Measurements from ENCODE around the gene CFAP45.

Gene CFAP45, protein sequence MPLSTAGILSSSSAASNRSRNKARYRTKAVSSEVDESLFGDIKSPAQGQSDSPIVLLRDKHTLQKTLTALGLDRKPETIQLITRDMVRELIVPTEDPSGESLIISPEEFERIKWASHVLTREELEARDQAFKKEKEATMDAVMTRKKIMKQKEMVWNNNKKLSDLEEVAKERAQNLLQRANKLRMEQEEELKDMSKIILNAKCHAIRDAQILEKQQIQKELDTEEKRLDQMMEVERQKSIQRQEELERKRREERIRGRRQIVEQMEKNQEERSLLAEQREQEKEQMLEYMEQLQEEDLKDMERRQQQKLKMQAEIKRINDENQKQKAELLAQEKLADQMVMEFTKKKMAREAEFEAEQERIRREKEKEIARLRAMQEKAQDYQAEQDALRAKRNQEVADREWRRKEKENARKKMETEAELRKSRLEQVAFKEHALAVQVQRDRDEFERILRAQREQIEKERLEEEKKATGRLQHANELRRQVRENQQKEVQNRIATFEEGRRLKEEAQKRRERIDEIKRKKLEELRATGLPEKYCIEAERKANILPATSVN

DNA sequence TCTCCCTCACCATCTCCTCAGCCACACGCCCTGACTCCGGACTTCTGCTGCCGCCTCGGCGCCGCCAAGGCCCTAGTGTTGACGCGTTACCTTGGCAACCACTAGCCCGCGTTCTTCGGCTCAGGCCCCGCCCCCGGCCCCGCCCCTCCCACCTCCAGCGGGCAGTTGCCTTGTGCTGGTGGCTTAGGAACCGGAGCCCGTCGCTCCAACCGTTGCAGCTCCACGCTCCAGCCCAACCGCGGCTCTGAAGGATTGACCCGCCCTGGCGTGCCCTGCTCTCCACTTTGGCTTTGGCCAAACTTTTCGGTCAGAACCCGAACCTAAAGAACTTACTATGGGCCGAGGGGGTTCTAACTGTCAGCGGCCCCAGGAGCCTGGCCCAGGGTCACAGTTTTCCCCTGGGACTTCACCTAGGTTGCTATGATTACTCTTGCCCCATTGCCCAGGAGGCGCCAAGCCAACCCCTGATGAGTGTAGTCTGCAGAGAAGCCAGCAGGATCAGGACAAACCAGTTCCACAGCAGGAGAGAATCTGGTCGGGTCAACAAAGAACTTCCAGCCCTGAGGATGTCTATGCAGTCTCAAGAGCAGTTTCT, at the start of gene CFAP45:
Gene CFAP45 (minus strand): TSS at position 80 of the 595 bp plus-strand sequence. CDS start 67 bp downstream, at position 13.
- no peak for DNase-seq (ENCODE audit: low spot score)

GRCh38 chr1:159949123-159949522, 49.2 kb upstream of the CFAP45 start:
- DNase-seq (ENCODE audit: low spot score): no peak

DNA sequence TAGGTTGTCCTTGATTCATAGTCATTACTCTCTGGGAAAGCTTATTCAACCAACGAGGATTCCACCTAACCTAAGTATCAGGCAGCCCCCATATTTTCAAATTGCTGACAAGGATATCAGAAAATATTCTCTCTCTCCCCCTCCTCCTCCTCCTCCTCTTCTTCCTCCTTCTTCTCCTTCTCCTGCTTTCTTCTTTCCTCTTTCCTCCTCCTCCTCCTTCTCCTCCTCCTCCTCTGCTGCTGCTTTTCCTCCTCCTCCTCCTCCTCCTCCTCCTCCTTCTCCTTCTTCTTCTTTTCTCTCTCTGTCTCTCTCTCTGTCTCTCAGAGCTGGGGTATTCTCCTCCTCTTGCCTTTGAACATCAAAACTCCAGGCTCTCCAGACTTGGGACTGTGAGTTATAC, 48.0 kb upstream of the CFAP45 start:
- DNase-seq (ENCODE audit: low spot score): no peak

GRCh38 chr1:159946242-159947187, 46.5 kb upstream of the CFAP45 start:
- DNase-seq (ENCODE audit: low spot score): no peak

DNA sequence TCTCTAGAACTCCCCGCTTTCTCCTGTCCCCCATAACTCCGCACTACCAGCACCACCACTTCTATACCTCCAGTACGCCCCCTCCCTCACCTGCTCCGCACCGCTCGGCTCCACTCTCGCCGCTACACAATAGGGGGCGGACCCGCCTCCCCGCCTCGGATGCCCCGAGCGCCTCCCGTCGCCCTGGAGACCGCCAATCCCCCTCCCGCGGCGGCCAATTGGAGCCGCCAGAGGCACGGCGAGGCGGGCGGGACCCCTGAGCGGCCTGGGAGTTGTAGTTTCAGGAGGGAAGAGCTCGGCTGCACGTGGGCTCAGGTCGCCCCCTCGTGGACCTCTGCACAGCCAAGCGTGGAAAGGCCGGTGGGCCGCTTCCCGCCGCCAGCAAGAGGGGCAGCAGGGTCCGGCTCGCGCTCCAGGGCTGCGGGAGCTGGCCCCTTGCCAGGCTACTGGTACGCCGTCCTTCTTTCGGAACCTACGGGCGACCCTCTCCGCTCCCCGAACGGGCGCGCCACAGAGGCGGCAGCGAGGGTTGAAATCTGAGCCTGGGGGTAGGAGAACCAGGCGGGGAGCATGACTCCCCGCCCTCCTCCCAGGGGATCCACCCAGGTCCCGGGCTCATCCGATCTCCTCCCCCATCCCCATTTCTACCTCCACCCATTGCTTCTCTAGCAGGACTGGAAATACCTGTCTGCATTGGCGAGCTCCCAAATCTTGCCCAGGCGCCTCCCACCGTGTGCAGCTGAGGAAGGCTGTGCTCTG, 45.7 kb upstream of the CFAP45 start, which contains the start of gene IGSF9:
Gene IGSF9 (minus strand): TSS at position 131 of the 759 bp plus-strand sequence. CDS start 2,159 bp downstream, outside the sequence.
- DNase-seq (ENCODE audit: low spot score): peak; percentile 86

DNA sequence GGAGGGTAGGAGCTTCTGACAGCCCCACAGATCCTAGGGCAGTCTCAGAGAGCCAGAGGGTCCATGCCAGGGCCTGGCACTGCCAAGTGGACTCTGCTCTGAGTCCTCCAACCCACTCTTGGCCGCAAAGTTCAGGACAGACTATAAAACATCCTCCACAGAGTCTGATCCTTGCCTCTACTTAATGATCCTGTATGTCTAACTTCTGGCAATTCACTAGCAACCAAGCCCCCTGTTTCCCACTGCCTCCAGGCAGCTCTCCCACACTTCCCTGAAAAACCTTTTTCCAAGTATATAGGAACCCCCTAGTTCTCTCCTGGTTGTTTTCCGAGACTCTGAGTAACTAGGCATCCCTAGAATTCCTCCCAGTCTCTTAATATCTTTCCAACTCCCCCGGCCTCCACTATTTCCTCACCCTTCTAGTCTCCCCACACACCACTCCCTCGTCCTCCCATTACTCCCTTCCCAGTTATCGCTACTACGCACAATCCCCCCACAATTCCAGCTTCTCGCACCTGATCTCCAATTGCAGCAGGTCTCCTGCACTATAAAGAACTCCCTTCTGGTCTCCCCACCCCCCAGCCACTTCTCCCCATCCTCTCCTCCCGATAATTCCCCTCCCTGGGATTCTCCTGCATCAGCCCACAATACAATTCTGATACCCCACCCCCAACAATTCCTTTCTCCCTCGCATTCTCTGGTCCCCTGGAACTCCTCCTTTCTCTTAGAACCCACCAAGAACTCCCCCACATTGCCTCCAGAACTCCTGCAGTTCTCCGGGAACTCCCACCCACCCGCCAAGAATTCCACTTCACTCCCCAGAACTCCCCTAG, 44.9 kb upstream of the CFAP45 start:
- DNase-seq (ENCODE audit: low spot score): no peak

DNA sequence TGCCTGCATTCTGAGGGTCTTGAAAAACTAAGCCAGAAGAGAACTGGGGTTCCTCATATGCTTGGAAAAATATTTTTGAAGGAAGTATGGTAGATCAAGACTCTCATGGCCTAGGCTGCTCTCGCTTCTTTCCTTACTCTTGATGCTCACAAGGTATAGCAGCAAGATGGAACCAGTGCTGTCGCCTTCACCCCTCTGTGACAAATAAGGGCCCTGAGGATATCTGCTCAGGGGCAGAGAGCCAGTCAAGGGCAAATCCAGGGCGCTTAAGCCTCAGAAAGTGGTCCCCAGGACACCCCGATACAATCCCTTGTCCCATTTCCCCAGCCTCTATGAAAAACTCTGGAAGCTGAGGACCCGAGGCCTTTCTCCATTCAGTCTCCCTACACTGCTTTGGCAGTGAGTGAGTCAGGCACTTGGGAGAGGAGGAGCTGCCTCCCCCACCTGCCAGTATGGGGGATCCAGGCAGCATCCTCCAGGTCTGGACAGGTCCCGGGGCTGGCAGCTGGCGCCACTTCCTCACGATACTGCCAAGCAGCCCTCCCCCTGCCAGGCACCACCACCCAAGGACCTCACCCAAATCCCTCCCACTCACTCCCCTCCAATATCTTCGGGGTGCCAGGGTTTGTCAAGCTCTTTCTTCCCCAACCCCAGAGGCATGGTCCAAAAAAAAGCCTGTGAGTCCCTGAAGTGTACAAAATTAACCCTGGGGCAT, 44.1 kb upstream of the CFAP45 start:
- DNase-seq (ENCODE audit: low spot score): no peak

DNA sequence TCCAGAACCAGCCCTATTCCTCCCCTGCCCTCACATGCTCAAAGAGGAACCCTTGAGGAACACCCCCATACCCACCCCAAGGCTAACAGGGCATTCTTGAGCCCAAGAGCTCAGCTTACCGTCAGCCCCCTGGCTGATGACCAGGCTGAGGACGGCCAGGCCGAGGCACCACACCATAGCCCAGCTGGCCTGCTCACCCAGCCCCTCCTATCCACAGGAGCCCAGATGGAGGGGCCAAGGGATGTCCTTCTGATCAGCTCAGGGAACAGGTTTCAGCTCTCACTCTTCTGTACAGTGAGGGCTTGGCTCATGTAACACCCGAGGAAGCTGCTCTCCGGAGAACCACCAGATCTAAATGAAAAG, 43.3 kb upstream of the CFAP45 start:
- DNase-seq (ENCODE audit: low spot score): no peak

GRCh38 chr1:159942632-159943277, 42.8 kb upstream of the CFAP45 start:
- DNase-seq (ENCODE audit: low spot score): no peak

DNA sequence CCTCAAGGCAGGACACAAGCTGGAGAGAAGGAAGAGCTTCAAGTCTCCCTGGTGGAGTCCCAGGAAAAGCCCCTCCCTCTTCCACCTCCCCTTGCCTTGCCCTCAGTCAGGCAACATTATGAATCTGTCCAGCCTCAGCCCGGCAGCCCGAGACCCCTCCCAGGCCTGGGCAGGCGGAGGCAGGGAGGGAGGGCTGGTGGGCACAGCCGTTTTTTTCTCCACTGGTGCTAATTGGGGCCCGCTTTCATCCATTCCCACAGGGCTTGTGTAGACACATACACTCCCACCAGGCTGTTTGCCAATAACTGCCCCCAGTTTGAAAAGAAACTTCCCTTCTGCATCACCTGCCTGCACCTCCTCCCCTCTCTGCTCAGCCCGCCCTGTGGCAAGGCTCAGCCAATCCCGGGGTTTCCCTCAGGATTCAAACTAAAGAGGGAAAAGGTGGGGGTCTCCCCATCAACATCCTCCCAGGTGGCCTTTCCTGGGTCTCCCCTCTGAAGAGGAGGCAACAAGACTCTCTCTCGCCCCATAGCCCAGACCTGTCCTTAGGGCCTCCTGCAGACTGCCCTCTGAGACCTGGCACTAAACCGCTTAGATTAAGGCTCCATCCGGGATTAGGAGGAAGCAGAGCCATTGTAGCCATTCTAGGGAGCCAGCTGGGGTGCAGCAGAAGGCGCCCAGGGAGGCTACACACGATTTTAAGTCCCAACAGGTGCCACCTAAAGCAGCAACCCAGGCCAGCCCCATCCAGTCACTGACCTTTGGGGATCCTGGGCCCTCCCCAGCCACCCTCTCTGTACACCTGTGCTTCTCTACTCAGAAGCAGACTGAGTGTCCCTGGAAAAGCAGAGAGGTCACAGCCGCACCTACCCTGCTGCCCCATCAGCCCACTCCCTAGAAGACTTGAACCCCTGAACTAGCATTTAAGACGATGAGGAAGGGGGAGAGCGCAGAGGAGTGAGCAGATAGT, 41.9 kb upstream of the CFAP45 start:
- no peak for DNase-seq (ENCODE audit: low spot score)

DNA sequence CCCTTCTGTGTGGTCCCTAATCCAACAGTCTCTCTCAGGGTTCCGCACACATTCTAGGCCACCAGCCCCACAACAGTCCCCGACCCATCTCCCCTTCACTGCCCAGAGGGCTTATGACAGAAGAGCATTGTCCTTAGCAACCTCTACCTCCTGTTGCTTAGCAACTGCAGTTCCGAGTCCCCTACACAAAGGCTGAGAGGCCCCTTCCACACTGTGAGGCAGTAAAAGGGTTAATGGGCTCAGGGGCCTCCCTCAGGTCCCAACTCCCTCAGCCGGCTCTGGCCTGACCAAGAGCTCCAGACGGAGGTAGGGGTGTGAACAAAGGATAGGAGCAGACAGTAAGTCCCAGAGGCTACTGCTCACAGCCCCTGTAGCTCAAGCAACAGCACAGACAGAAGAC, 41.2 kb upstream of the CFAP45 start:
- no peak for DNase-seq (ENCODE audit: low spot score)

GRCh38 chr1:159940006-159940620, 40.1 kb upstream of the CFAP45 start:
- DNase-seq (ENCODE audit: low spot score): no peak

GRCh38 chr1:159939678-159940002, 39.7 kb upstream of the CFAP45 start:
- DNase-seq (ENCODE audit: low spot score): peak; percentile 69

DNA sequence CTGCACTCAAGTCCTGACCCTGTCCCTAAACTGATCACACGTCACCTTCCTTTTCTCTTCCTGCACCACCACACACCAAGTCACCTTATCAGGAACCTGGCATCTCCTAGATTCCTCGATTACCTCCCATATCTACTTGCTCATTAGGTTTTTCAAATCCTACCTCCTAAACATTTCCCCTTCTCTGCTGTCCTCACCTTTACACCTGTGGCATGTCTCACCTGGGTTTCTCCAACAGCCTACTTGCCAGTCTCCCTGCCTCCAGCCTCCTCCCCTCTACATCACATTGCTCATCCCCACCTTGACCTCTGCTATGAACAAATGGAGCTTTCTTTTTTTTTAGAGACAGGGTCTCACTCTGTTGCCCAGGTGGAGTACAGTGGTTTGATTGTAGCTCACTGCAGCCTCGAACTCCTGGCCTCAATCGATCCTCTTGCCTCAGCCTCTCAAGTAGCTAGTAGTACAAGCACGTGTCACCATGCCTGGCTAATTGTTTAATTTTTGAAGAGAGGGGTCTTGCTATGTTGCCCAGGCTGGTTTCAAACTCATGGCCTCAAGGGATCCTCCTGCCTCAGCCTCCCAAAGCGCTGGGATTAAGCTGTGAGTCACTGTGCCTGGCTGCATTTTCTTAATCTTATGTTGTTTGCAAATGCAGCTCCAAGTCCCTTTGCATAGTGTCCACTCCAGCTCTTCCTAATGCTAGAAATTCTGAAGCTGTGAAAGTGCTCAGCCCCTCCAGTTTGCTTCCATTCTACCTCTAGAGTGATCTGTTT, 39.1 kb upstream of the CFAP45 start:
- DNase-seq (ENCODE audit: low spot score): no peak

DNA sequence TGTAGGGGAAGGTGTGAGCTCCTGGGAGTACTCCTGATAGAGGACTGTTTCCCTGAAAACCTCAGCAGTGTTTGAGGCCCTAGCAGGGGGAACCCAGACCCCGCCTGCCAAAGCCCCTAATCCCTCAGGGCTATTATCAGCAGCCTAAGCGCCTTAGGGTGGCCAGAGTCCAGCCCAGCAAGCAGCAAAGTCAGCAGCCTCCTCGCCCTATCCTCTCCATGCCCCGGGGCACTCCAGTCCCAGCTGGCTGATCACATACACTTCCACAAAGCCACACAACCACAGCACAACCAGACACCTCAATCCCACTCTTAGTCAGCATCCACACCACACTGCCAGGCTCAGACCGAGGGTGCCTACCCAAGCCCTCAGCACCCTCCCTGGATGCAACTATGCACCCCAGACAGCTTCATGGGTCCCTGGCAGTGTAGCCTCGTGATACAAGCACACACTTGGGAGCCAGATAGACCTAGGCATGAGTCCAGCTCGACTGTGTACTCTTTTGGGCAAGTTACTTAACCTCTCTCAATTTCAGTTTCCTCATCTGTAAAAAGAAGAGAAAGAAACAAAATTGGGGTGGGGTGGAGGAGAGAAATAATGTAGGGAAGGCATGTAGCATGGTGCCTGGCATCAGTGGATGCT, 38.4 kb upstream of the CFAP45 start:
- no peak for DNase-seq (ENCODE audit: low spot score)

- DNase-seq (ENCODE audit: low spot score): no peak
Measured at GRCh38 chr1:159937054-159937750, 37.2 kb upstream of the CFAP45 start.

Measured in HuH-7 (cell line).